ENCODE data around the gene AUNIP. TPM values are rescaled to one million over a fixed set of nuclear protein-coding genes. Genes with fewer than 3 reads are reported as not detected.

AUNIP gene
- total RNA-seq, 2 experiments from 2014 or later: 8.8 to 10.3 TPM

GRCh38 chr1:25871086-25871703, 11.9 kb upstream of the AUNIP start:
- ATAC-seq: no peak

DNA sequence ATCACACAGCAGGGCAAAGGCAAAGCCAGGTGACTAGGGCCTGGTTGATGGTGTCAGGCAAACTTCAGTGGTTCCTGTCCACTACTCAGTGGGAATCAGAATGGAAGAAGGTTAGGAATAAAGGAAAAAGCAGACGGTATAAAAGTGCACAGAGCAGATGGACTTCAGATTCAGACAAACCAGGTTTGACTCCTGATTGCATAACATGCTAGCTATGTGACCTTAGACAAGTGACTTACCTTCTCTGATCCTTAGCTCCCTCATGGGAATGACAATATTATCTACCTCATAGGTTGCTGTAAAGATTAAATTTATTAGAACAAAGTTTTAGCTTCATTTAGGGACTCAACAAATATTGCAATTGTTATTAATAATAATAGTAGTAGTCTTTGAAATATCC, 11.4 kb upstream of the AUNIP start:
- no peak overlapping the region for H3K4me3 Mint-ChIP-seq
- no peaks in the 10 kb centered on the region for H3K27me3 Mint-ChIP-seq
- CTCF ChIA-PET: interaction anchor here (0.8 kb wide), 1 partner anchor 35 kb away, joined by 3 read pairs; no protein-coding TSS in a partner anchor
- ATAC-seq: no peak
- POLR2A ChIA-PET: no interaction called here
- intact Hi-C loops (cut with micrococcal nuclease): no loop called here
- H3K27ac Mint-ChIP-seq: no peak overlapping the region
- TF ChIP-seq, protein P1, sequence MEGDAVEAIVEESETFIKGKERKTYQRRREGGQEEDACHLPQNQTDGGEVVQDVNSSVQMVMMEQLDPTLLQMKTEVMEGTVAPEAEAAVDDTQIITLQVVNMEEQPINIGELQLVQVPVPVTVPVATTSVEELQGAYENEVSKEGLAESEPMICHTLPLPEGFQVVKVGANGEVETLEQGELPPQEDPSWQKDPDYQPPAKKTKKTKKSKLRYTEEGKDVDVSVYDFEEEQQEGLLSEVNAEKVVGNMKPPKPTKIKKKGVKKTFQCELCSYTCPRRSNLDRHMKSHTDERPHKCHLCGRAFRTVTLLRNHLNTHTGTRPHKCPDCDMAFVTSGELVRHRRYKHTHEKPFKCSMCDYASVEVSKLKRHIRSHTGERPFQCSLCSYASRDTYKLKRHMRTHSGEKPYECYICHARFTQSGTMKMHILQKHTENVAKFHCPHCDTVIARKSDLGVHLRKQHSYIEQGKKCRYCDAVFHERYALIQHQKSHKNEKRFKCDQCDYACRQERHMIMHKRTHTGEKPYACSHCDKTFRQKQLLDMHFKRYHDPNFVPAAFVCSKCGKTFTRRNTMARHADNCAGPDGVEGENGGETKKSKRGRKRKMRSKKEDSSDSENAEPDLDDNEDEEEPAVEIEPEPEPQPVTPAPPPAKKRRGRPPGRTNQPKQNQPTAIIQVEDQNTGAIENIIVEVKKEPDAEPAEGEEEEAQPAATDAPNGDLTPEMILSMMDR (IDR thresholded peaks at IDR 0.05): no peak
- peaks cover 2% of the 10 kb centered on the region for H3K4me1 Mint-ChIP-seq (ENCODE audit: low read depth)
- DNase-seq: no peak
- H3K9me3 Mint-ChIP-seq: no peaks in the 10 kb centered on the region
- no peaks in the 10 kb centered on the region for H3K36me3 Mint-ChIP-seq (ENCODE audit: low read depth)

More at GRCh38 chr1:25871086-25871703, 11.9 kb upstream of the AUNIP start:
- TF ChIP-seq, protein P1 (IDR thresholded peaks at IDR 0.05): no peak
- H3K4me3 Mint-ChIP-seq: no peak overlapping the region
- no peak overlapping the region for H3K27ac Mint-ChIP-seq
- CTCF ChIA-PET: no interaction called here
- H3K36me3 Mint-ChIP-seq (ENCODE audit: low read depth): no peaks in the 10 kb centered on the region
- no peak for DNase-seq
- POLR2A ChIA-PET: interaction anchor here (1.3 kb wide), 1 partner anchor 9 kb away, joined by 3 read pairs; no protein-coding TSS in a partner anchor
- intact Hi-C loops (cut with micrococcal nuclease): no loop called here
- H3K9me3 Mint-ChIP-seq: no peaks in the 10 kb centered on the region
- H3K4me1 Mint-ChIP-seq (ENCODE audit: low read depth): peaks cover 5% of the 10 kb centered on the region
- H3K27me3 Mint-ChIP-seq: peaks cover 2% of the 10 kb centered on the region

GRCh38 chr1:25869909-25870606, 10.8 kb upstream of the AUNIP start:
- no peak for ATAC-seq
- TF ChIP-seq, protein P1 (IDR thresholded peaks at IDR 0.05): no peak
- Mint-ChIP-seq H3K9me3 (no peaks in the 10 kb centered on the region), H3K4me1 (ENCODE audit: low read depth) (peaks cover 2% of the 10 kb centered on the region), H3K27ac (no peak overlapping the region), H3K4me3 (no peak overlapping the region), H3K27me3 (no peaks in the 10 kb centered on the region), H3K36me3 (ENCODE audit: low read depth) (no peaks in the 10 kb centered on the region)
- intact Hi-C loops (cut with micrococcal nuclease): no loop called here
- ChIA-PET POLR2A (no interaction called here), CTCF (interaction anchor here (0.8 kb wide), 1 partner anchor 35 kb away, joined by 3 read pairs; no protein-coding TSS in a partner anchor)
- no peak for DNase-seq

- POLR2A ChIA-PET: interaction anchor here (0.7 kb wide), 1 partner anchor 47 kb away, joined by 3 read pairs; the partner anchor contains the start of gene MTFR1L
- Mint-ChIP-seq H3K36me3 (ENCODE audit: low read depth) (peaks cover 5% of the 10 kb centered on the region), H3K27me3 (no peaks in the 10 kb centered on the region), H3K9me3 (no peaks in the 10 kb centered on the region), H3K27ac (no peak overlapping the region), H3K4me1 (ENCODE audit: low read depth) (no peaks in the 10 kb centered on the region), H3K4me3 (no peak overlapping the region)
- intact Hi-C loops (cut with micrococcal nuclease): no loop called here
- DNase-seq: no peak
- TF ChIP-seq, protein P1 (IDR thresholded peaks at IDR 0.05): no peak
- ATAC-seq: no peak
- CTCF ChIA-PET: no interaction called here
Observed at GRCh38 chr1:25867210-25867991, 8.1 kb upstream of the AUNIP start.
